ENCODE results near the gene TSTD2.

Gene TSTD2

GRCh38 chr9:97553841-97554240 lies 79.3 kb downstream of the TSTD2 start:
- no peak overlapping the region for H2AFZ ChIP-seq (ENCODE audit: low read length)
- H3K4me3 ChIP-seq (ENCODE audit: low read depth, low read length, poor library complexity, severe bottlenecking), result no peak overlapping the region
- H3K27me3 ChIP-seq (ENCODE audit: insufficient read depth, low read length), result no peaks in the 10 kb centered on the region
- H3K9me2 ChIP-seq (ENCODE audit: low read depth, low read length), result no peaks in the 10 kb centered on the region
- no peak overlapping the region for H3K4me2 ChIP-seq (ENCODE audit: low read length)
- no peak for TF ChIP-seq CTCF (IDR thresholded peaks at IDR 0.05; ENCODE audit: low read length)
- H3K4me1 ChIP-seq (ENCODE audit: insufficient read depth, low read length, severe bottlenecking), result no peaks in the 10 kb centered on the region
- no peaks in the 10 kb centered on the region for H3K9me3 ChIP-seq (ENCODE audit: low read length)
- no peaks in the 10 kb centered on the region for H4K20me1 ChIP-seq (ENCODE audit: insufficient read depth, low read length)
- no peaks in the 10 kb centered on the region for H3K79me2 ChIP-seq (ENCODE audit: insufficient read depth, low read length)
- H3F3A ChIP-seq (ENCODE audit: insufficient read depth, low read length), result no peaks in the 10 kb centered on the region
- H3K9ac ChIP-seq (ENCODE audit: low read length), result no peak overlapping the region
- no peak overlapping the region for H3K27ac ChIP-seq (ENCODE audit: low read depth, low read length, poor library complexity, severe bottlenecking)
- no peaks in the 10 kb centered on the region for H3K36me3 ChIP-seq (ENCODE audit: insufficient read depth, low read length)

- Histone ChIP-seq H3F3A (ENCODE audit: insufficient read depth, low read length) (no peaks in the 10 kb centered on the region), H3K27ac (ENCODE audit: low read depth, low read length, poor library complexity, severe bottlenecking) (no peak overlapping the region), H3K9ac (ENCODE audit: low read length) (no peak overlapping the region), H2AFZ (ENCODE audit: low read length) (no peak overlapping the region), H4K20me1 (ENCODE audit: insufficient read depth, low read length) (no peaks in the 10 kb centered on the region), H3K79me2 (ENCODE audit: insufficient read depth, low read length) (no peaks in the 10 kb centered on the region), H3K9me2 (ENCODE audit: low read depth, low read length) (no peaks in the 10 kb centered on the region), H3K27me3 (ENCODE audit: insufficient read depth, low read length) (no peaks in the 10 kb centered on the region), H3K4me2 (ENCODE audit: low read length) (no peak overlapping the region), H3K4me1 (ENCODE audit: insufficient read depth, low read length, severe bottlenecking) (no peaks in the 10 kb centered on the region), H3K36me3 (ENCODE audit: insufficient read depth, low read length) (no peaks in the 10 kb centered on the region), H3K9me3 (ENCODE audit: low read length) (no peaks in the 10 kb centered on the region), H3K4me3 (ENCODE audit: low read depth, low read length, poor library complexity, severe bottlenecking) (no peak overlapping the region)
- TF ChIP-seq CTCF (IDR thresholded peaks at IDR 0.05; ENCODE audit: low read length) (no peak), EZH2 (IDR thresholded peaks at IDR 0.05; ENCODE audit: borderline replicate concordance, low read length) (no peak)
Measured at GRCh38 chr9:97553141-97553540, 80.0 kb downstream of the TSTD2 start.

- Histone ChIP-seq H3K4me2 (ENCODE audit: low read length) (no peak overlapping the region), H3K27me3 (ENCODE audit: insufficient read depth, low read length) (no peaks in the 10 kb centered on the region), H3F3A (ENCODE audit: insufficient read depth, low read length) (no peaks in the 10 kb centered on the region), H3K9me3 (ENCODE audit: low read length) (no peaks in the 10 kb centered on the region), H2AFZ (ENCODE audit: low read length) (no peak overlapping the region), H3K9ac (ENCODE audit: low read length) (no peak overlapping the region), H3K36me3 (ENCODE audit: insufficient read depth, low read length) (no peaks in the 10 kb centered on the region), H3K4me3 (ENCODE audit: low read depth, low read length, poor library complexity, severe bottlenecking) (no peak overlapping the region), H3K79me2 (ENCODE audit: insufficient read depth, low read length) (no peaks in the 10 kb centered on the region), H4K20me1 (ENCODE audit: insufficient read depth, low read length) (no peaks in the 10 kb centered on the region), H3K27ac (ENCODE audit: low read depth, low read length, poor library complexity, severe bottlenecking) (no peak overlapping the region), H3K9me2 (ENCODE audit: low read depth, low read length) (no peaks in the 10 kb centered on the region), H3K4me1 (ENCODE audit: insufficient read depth, low read length, severe bottlenecking) (no peaks in the 10 kb centered on the region)
- TF ChIP-seq EZH2 (IDR thresholded peaks at IDR 0.05; ENCODE audit: borderline replicate concordance, low read length) (no peak), CTCF (IDR thresholded peaks at IDR 0.05; ENCODE audit: low read length) (no peak)
Measured at GRCh38 chr9:97551308-97551707, 81.9 kb downstream of the TSTD2 start.
